Activated CD4-positive, alpha-beta T cell treated with anti-CD3 and anti-CD28 coated beads for 48 hours (primary cell): ENCODE data around the gene CNTLN.
A peak's percentile ranks its signal among the peaks of the same experiment; 100 is the strongest.
"Not testable (repeated sequence)": the region's sequence is repeated elsewhere in the genome, so short reads cannot be mapped to it uniquely, and the experiment has no call there.

Experiments used
- DNase-seq: peaks from one replicate; pipeline ENCODE4 v3.0.0-alpha.2; 2020

CNTLN gene

GRCh38 chr9:17433526-17433925 is 298.7 kb downstream of the CNTLN start:
- no peak for DNase-seq

GRCh38 chr9:17436854-17437253 is 302.0 kb downstream of the CNTLN start:
- no peak for DNase-seq

GRCh38 chr9:17437813-17438212 is 303.0 kb downstream of the CNTLN start:
- DNase-seq: no peak

GRCh38 chr9:17445126-17445525 is 310.3 kb downstream of the CNTLN start:
- not testable (repeated sequence) for DNase-seq

- no peak for DNase-seq
These were observed 318.9 kb downstream of the CNTLN start for GRCh38 chr9:17453751-17454150.

DNA sequence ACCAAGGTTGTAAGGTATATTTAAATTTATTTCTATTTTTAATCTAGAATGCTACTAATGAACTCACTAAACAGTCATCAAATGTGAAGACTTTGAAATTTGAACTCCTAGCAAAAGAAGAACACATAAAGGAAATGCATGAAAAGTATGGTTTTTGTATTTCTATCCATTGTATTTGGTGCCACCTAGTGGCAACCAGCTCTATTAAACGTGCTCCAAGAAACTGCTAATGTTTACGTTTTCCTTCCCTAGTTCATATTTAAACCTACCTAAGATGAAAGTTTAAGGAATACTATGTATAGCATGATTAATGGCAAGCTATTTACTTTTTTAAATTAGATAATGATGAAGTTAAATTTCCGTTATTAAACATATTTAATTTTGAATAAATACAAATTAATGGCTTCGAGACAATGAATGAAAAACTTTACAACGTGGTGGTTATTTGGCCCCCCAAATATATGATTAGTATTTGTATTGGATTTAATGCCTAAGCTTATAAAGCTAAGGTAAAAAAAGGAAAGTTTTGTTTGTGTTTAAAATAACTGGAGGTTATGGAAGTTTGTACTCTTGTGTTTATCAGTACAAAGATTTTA is 328.1 kb downstream of the CNTLN start:
- peak; percentile 19 for DNase-seq

GRCh38 chr9:17470036-17470813 is 335.4 kb downstream of the CNTLN start:
- DNase-seq: no peak

GRCh38 chr9:17472126-17472525 is 337.3 kb downstream of the CNTLN start:
- no peak for DNase-seq

DNA sequence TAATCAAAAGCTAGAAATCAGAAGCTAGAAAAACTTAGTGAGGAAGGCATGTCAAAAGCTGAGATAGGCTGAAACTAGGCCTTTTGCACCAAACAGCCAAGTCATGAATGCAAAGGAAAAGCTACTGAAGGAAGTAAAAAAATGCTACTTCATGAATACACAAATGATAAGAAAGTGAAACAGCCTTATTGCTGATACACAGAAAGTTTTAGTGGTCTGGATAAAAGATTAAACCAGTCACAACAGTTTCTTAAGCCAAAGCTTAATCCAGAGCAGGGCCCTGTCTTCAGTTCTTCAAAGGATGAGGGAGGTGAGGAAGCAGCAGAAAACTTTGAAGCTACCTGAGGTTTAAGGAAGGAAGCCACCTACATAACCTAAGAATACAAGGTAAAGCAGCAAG is 341.6 kb downstream of the CNTLN start:
- DNase-seq: no peak

DNA sequence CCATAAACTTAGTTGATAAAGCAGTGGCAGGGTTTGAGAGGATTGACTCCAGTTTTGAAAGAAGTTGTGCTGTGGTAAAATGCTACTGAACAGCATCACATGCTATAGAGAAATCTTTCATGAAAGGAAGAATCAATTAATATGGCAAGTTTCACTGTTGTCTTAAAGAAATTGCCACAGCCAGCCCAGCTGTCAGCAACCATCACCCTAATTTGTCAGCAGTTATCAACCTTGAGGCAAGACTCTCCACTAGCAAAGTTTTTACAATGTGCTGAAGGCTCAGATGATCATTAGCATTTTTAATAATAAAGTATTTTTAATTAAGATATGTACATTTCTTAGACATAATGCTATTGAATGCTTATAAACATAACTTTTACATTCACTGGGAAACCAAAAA is 343.0 kb downstream of the CNTLN start:
- DNase-seq: no peak

DNA sequence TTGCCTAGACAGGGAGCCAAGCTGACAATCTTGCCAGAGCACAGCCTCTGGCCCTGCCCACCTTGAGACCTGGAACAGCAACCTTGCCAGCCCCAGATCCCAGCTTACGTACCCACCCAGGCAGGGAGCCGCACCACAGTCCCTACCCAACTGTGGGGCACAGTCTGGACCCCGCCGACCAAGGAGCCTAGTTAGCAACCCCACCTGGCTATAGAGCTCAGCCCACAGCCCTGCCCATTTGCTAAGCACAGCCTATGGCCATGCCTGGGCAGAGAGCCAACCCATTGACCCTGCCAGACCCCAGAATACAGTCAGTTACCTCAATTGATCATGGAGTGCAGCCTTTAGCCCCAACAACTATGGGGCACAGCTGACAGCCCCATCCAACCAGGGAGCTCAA is 346.1 kb downstream of the CNTLN start:
- DNase-seq: no peak

GRCh38 chr9:17481565-17481964 is 346.7 kb downstream of the CNTLN start:
- DNase-seq: no peak

- no peak for DNase-seq
These were observed 350.1 kb downstream of the CNTLN start for GRCh38 chr9:17484906-17485305.

DNA sequence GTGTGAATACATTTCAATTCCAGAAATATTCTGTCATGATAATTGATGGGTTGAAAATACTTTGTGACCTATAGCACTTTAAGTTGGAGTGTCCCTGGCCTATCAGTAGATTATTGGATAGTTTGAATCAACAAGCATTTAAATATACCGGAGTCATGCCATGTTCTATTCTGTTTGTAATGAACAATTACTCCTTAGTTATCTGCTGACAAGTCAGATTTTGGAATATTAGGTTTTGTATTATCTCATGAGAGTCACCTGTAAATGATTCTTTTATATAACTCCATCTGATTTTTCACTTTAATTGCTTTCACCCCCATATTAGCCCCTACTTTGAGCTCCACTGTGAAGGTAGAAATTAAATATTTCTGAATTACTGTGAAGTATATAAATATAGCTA is 351.6 kb downstream of the CNTLN start:
- DNase-seq: no peak

DNA sequence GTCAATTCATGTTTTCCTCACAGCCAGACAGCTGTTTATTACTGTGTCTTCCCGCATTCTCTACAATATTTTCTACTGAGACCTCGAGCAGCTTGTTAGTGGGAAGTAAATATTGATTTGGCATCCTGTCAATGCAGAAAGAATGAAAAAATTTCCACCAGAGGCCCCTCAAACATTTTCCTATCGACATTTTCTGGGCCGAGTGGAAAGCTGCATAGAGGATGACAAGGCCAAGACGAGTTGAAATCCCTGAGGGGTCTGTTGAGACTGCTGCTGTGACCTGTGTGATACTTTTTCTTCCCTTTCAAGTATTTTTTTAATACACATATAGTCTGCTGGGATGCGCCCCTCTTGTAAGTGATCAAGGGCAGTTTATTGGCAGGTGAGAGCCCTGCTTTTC is 352.6 kb downstream of the CNTLN start:
- DNase-seq: no peak

GRCh38 chr9:17488662-17489061 is 353.8 kb downstream of the CNTLN start:
- no peak for DNase-seq

GRCh38 chr9:17490110-17490509 is 355.3 kb downstream of the CNTLN start:
- DNase-seq: no peak

- no peak for DNase-seq
These were observed 356.9 kb downstream of the CNTLN start for GRCh38 chr9:17491780-17492179.

GRCh38 chr9:17503196-17503595 is 368.4 kb downstream of the CNTLN start:
- no peak for DNase-seq

GRCh38 chr9:17509151-17509550 is 374.3 kb downstream of the CNTLN start:
- no peak for DNase-seq

DNA sequence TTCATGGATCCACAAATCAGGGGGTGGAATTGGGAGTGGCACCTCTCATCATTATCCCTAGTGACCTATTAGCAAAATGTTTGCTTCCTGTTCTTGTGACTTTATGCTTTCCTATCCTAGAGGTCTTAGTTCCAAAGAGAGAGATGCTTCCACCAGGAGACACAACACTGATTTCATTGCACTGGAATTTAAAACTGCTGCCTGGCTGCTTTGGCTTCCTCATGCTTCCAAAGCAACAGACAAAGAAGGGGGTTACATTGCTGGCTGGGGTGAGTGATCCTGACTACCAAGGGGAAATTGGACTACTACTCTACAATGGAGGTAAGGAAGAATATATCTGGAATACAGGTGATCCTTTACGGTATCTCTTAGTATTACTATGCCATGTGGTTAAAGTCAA is 374.9 kb downstream of the CNTLN start:
- no peak for DNase-seq

DNA sequence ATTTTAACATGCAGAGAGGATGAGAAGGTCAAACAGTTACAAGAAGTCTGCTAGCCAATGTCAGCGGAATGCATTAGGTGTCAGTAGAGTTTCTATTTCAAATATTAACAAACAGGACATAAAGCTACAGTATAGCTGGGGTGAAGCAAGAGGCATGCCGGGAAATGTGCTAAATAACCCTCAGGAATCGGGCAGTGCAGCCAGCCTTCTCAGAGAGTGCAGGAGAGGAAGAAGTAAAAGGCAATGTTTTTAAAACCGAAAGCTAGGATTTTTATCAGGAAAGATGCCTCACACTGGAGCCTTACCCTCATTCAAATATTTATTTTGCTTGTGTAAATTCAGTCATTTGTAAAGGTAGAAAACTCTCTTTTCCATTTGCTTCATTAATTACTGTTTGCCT is 384.9 kb downstream of the CNTLN start:
- no peak for DNase-seq

- DNase-seq: no peak
These were observed 385.6 kb downstream of the CNTLN start for GRCh38 chr9:17520268-17521064.
